NCI-H146 treated with DMSO at 0.1 percent for 48 hours (cell line): Measurements from ENCODE around the gene ZBTB11.
A peak's percentile ranks its signal among the peaks of the same experiment; 100 is the strongest.
"Not testable (repeated sequence)": the region's sequence is repeated elsewhere in the genome, so short reads cannot be mapped to it uniquely, and the experiment has no call there.

Experiments
- DNase-seq: peaks from one replicate; lab custom pipeline; 2025; ENCODE audit not compliant: unreplicated experiment; lab: John Stamatoyannopoulos, UW

Gene ZBTB11

GRCh38 chr3:101676765-101677435 lies at the start of gene ZBTB11:
Gene ZBTB11 (minus strand): TSS chr3:101677132. CDS start chr3:101676914, 218 bp downstream.
- no peak for DNase-seq

- no peak for DNase-seq
Measured at GRCh38 chr3:101725890-101726275, 49.0 kb upstream of the ZBTB11 start.

- peak; percentile 21 for DNase-seq
Measured at GRCh38 chr3:101725194-101725889, 48.4 kb upstream of the ZBTB11 start.

GRCh38 chr3:101724329-101725193 lies 47.6 kb upstream of the ZBTB11 start, which contains the start of gene CEP97:
Gene CEP97 (plus strand): TSS chr3:101724614. CDS start chr3:101724677, 63 bp downstream.
- peak; percentile 95 for DNase-seq

GRCh38 chr3:101722394-101723173 lies 45.7 kb upstream of the ZBTB11 start:
- DNase-seq: no peak

- DNase-seq: no peak
Measured at GRCh38 chr3:101720851-101721840, 44.2 kb upstream of the ZBTB11 start.

- no peak for DNase-seq
Measured at GRCh38 chr3:101719604-101720185, 42.8 kb upstream of the ZBTB11 start.

GRCh38 chr3:101718455-101718854 lies 41.5 kb upstream of the ZBTB11 start:
- DNase-seq: no peak

GRCh38 chr3:101709126-101709525 lies 32.2 kb upstream of the ZBTB11 start:
- no peak for DNase-seq

- not testable (repeated sequence) for DNase-seq
Measured at GRCh38 chr3:101704639-101705038, 27.7 kb upstream of the ZBTB11 start.

- no peak for DNase-seq
Measured at GRCh38 chr3:101703169-101703568, 26.2 kb upstream of the ZBTB11 start.

- no peak for DNase-seq
Measured at GRCh38 chr3:101702726-101703125, 25.8 kb upstream of the ZBTB11 start.

GRCh38 chr3:101701696-101702634 lies 25.0 kb upstream of the ZBTB11 start:
- DNase-seq: no peak

GRCh38 chr3:101695779-101696372 lies 18.9 kb upstream of the ZBTB11 start:
- no peak for DNase-seq

- not testable (repeated sequence) for DNase-seq
Measured at GRCh38 chr3:101694836-101695235, 17.9 kb upstream of the ZBTB11 start.

- not testable (repeated sequence) for DNase-seq
Measured at GRCh38 chr3:101693540-101693939, 16.6 kb upstream of the ZBTB11 start.
